GM21619 (cell line): ENCODE data around the gene KIAA1217.

Source experiments
- ATAC-seq: cut with Tn5 transposase; IDR thresholded peaks from one replicate; pipeline ENCODE4 v1.9.1; 2021; ENCODE audit not compliant: unreplicated experiment

The KIAA1217 gene

GRCh38 chr10:24360282-24361127 lies 151.6 kb downstream of the KIAA1217 start:
- ATAC-seq: peak; percentile 78

GRCh38 chr10:24363070-24363469 lies 154.1 kb downstream of the KIAA1217 start:
- ATAC-seq: no peak

GRCh38 chr10:24367688-24368087 lies 158.8 kb downstream of the KIAA1217 start:
- ATAC-seq: no peak

- no peak for ATAC-seq
Measured at GRCh38 chr10:24370877-24371276, 161.9 kb downstream of the KIAA1217 start.

- no peak for ATAC-seq
Measured at GRCh38 chr10:24371396-24371795, 162.5 kb downstream of the KIAA1217 start.

DNA sequence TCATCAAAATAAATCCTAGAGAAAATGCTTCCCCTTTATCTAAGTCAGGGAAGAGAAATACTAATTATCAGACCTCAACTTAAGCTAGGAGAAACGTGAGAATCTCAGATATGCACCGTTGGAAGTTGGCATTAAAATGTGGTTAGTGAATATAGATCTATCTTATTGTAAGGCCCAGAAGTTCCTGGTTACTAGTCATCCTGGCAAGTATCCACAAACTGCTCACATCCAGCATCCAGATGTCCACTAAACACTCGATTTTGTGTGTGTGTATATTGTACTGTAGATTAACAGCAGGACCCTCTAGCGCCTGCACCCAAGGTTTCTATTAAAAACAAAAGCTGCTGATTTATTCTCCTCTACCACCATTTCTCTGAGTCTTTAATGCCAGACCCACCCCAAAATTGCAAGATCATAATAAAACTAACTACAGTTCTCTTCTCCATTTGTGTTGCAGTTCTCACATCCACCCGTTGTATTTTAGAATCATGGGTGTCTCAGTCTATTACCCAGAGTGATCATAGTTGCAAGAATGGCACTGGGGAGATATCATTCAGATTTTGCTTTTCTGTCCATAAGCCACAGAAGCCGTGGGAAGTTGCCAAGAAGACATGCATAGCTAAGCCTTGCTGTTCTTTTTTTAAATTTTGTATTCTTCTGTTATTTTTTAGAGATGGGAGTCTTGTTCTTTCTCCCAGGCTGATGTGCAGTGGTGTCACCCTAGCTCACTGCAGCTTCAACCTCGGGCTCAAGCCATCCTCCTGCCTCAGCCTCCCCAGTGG lies 165.4 kb downstream of the KIAA1217 start:
- no peak for ATAC-seq

- no peak for ATAC-seq
Measured at GRCh38 chr10:24375510-24375909, 166.6 kb downstream of the KIAA1217 start.

- ATAC-seq: no peak
Measured at GRCh38 chr10:24376731-24377130, 167.8 kb downstream of the KIAA1217 start.

- no peak for ATAC-seq
Measured at GRCh38 chr10:24378126-24378920, 169.4 kb downstream of the KIAA1217 start.

- ATAC-seq: no peak
Measured at GRCh38 chr10:24381235-24382010, 172.5 kb downstream of the KIAA1217 start.

GRCh38 chr10:24382045-24382444 lies 173.1 kb downstream of the KIAA1217 start:
- no peak for ATAC-seq

- peak; percentile 23 for ATAC-seq
Measured at GRCh38 chr10:24382596-24382978, 173.6 kb downstream of the KIAA1217 start.

DNA sequence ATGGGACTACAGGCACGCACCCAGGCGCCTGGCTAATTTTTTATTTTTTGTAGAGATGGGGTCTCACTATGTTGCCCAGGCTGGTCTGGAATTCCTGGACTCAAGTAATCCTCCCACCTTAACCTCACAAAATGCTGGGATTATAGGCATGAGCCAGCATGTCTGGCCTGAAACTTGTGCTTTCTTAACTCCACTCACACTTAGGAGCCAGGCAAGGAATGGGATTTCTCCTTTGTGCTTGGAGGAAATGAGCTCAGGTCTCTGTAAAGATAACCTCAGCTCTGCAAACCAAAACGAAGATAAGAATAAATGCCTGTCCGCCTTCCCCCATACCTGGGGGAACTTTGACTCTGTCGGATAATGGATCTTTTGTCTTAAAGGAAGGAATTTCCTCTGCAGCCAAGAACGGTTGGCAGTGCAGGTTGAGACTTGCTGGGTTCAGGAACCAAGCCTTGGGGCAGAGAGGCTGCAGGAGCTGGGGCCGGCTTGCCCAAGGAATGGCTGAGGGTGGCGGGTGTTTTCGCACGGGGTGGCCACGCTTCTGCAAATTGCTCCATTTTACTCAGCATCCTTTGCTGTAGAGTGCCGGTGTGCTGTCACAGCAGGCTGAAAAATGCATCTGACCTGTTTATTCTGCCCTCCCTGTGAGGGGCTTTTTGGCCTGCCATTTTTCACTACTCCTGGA lies 174.2 kb downstream of the KIAA1217 start:
- ATAC-seq: peak; percentile 53

GRCh38 chr10:24383681-24384106 lies 174.8 kb downstream of the KIAA1217 start:
- ATAC-seq: peak; percentile 77

DNA sequence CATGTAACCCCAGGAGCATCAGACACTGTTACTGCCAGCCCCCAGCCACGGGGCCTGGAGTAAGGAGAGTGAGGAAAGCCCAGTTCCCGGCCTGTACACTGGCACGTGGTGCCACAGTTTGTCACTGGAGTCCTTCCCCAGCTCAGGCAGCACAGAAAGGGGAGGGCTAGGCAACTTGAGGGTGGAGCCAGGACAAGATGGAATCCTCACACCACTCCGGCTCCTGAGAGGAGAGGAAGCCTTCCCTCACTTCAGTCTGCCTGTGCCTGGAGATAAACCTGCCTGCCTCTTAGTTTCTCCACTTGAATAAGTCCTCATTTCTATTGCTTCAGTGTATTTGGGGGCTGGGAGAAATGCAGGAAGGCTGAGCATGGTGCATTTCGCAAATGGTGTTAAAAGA lies 176.0 kb downstream of the KIAA1217 start:
- ATAC-seq: no peak

- no peak for ATAC-seq
Measured at GRCh38 chr10:24385776-24386175, 176.8 kb downstream of the KIAA1217 start.

GRCh38 chr10:24390146-24390700 lies 181.3 kb downstream of the KIAA1217 start:
- ATAC-seq: no peak

DNA sequence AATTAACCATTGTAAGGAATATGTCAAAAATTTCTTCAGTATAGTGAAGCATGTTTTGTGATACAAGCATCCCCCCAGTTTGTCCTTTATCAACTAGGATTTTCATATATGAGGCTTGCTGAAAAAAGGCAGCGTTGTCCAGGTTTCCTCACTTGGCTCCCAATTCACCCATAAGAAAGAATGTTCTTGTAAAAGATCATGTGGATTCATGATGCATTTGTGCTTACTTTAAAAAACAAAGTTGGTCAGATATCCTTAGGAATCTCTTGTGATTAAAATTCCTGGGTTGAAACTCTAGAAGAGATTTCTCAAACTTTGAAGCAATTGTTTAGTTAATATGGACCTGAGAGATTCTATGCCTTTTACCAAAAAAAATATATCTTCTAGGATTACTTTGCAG lies 181.8 kb downstream of the KIAA1217 start:
- no peak for ATAC-seq

DNA sequence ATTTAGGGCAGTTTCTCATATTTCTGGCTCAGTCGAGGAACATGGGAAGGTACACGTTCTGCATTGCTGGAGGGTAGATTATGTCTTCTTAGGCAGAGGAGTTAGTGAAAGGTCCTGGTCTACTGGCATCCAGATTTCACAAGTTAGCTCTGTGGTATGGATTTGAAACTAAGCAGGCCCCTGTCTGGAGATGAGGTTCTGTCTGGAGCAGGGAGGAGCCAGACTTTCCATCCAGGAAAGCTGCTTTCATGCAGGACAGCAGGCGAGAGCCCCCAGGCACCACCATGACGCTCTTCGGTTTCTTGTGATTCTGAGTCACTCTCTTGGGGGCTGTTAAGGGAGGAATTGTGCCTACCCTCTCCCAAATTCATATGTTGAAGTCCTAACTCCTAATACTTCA lies 184.3 kb downstream of the KIAA1217 start:
- no peak for ATAC-seq
